GM19035 (cell line): ENCODE data around the gene BMS1.
"Not testable (repeated sequence)": the region's sequence is repeated elsewhere in the genome, so short reads cannot be mapped to it uniquely, and the experiment has no call there.

Experiments used
- ATAC-seq: cut with Tn5 transposase; IDR thresholded peaks from one replicate; pipeline ENCODE4 v1.9.1; 2021; ENCODE audit not compliant: unreplicated experiment

BMS1 gene

GRCh38 chr10:42866115-42866995 lies 83.8 kb downstream of the BMS1 start:
- ATAC-seq: peak; percentile 77

DNA sequence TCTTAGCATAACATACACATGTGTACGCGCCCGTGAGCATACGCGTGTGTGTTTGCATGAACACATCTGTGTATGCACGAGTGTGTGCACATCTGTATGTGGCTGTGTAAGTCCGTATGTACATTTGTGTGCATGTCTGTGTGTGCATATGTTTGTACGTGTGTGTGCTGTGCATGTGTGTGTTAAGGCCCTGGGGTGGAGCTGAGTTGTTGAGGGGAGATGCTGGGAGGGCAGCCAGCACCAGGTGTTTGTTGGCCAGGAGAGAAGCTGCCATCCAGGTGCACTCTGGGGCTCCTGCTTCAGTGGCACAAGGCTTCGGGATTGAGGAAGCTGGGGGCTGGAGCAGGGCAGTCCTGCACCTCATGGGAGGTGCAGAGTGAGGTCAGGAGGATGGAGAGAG lies 85.0 kb downstream of the BMS1 start:
- no peak for ATAC-seq

DNA sequence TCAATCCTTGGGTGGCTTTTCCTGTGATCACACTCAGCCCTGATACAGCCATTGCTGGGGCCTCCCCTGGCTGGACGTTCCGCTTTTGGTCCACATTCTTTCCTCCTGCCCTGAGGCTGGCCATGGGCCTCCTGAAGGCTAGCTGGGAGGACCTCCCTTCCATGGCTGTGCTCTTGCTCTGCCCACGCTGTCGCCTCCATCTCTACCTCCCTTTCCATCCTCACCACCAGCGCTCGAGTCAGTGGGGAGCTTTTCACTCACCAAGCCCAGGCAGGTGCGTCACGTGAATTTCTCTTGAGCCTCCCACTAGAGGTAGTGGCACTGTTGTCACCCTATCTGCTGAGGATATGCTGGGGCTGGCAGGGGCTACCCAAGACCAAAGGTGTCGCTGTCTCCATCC lies 85.9 kb downstream of the BMS1 start:
- no peak for ATAC-seq

DNA sequence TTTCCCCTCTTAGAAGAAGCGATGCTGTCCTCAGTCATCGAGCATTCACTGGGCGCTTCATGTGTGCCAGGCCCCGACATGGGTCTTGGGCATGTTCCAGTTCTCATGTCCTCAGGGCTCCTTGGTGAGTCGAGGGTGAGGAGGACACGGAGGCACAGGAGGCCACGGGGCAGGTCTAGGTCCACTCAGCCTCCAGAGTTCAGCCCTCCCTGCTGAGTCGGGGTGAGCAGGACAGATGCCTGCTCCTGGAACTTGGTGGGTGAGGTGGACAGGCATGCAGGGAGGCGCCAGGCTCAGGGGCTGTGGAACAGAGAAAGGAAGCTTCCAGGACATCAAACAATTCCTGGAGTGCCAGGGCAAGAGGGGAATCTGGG lies 87.4 kb downstream of the BMS1 start:
- no peak for ATAC-seq

GRCh38 chr10:42871138-42871641 lies 88.6 kb downstream of the BMS1 start:
- ATAC-seq: not testable (repeated sequence)

GRCh38 chr10:42871823-42872222 lies 89.2 kb downstream of the BMS1 start:
- ATAC-seq: no peak

DNA sequence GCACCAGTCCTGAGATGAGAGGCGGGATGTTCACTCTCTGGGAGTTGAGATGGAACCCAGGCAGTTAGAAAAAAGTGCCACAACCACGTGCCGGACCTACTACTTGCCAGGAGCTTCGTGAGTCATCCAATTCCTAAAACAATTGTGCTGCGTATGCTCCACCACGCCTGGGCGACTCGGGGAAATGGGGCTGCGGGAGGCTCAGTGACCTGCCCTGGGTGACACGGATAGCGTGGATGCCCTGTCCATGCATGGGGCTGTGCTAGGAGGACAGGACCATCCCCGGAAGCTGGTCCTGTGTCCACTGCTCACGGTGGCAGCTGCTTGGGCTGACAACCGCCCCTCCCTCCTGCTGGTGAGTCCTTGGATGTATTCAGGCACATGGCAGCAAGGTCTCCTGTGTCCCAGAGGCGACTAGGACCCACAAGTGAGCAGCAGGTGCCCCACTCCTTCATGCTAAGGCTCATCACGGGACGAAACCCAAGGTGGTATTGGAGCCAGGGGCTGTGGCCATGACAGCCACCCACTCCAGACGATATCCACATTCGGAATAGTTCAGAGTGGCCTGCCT lies 90.4 kb downstream of the BMS1 start:
- no peak for ATAC-seq

DNA sequence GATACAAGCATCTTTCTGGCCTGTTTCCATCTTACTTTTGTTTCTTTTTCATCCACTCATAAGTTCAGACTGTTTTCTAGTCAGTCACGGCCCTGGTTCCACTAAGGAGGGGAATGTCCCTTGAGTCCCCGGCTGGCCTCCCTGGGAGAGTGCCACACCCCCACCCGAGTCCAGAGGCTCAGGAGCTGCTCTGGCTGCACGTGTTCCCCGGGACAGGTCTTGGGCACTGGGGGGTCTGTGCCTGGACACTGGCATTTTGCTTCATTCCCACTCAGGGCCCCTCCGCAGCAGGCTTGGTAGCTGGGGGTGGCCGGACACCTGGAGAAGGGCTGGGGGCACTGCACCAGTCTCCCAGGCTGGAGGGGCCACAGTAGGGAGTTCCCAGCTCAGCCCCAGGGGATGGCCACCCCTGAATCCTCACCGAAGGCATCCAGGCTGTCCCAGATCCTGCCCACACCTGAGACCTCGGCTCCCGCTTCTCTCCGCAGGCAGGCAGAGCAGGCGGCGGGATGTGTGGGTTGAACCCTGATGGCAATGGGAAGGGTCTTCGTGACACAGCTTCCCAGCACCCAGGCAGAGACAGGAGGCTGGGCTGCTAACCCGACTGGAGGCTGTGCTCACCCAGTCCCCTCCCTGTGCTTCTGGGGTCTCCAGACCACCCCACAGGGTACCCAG lies 92.3 kb downstream of the BMS1 start:
- ATAC-seq: no peak

DNA sequence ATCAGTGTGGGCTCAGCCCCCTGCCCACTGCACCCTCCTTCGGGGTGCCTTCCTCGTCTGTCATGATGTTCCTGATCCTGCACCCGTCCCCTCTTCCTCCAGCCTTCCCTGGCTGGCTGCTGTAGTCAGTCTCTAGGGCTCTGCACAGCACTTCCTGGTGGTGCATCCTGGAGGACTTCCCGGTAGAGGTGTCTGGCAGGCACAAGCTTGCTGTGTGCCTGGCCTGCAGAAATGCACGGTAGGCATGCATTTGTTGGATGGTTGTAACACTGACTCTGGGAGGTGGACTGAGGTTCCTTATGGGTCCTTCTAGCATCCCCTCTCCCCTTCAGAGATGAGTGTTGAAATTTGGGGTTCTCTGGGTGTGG lies 92.8 kb downstream of the BMS1 start:
- no peak for ATAC-seq

- ATAC-seq: no peak
These were observed 93.3 kb downstream of the BMS1 start for GRCh38 chr10:42875798-42876341.

DNA sequence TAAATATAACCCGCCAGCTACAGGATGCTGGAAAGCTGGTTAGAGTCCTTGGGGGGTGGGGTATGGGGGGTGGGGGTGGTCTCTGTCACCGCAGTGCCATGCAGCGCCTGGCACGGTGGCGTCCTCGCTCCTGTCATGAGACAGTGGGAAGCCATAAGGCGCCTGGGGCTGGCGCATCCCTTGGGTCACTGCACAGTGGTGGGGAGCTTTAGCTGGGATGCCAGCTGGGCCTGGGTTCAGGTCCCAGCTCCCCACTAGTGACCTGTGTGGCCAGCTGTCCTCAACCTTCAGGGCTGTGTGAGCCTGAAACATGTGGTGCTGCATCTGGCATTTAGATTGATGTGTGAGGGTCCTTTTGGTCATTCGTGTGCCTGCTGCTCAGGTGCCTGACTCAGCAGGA lies 93.9 kb downstream of the BMS1 start:
- no peak for ATAC-seq

DNA sequence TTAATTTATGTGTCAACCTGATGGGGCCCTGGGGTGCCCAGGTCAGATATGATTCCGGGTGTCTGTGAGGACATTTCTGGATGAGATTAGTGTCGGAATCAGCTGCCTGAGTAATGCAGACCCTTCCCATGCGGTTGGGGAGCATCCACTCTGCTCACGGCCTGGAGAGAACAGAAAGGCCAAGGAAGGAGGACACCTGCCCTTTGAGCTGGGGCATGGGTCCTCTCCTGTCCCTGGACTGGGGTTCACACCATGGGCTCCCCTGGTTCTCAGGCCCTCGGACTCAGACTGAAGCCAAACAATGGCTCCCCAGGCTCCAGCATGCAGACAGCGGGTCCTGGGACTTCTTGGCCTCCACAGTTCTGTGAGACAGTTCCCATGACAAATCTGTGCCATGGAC lies 94.3 kb downstream of the BMS1 start:
- ATAC-seq: no peak

GRCh38 chr10:42877496-42878030 lies 95.0 kb downstream of the BMS1 start:
- no peak for ATAC-seq

- ATAC-seq: no peak
These were observed 95.7 kb downstream of the BMS1 start for GRCh38 chr10:42878134-42878820.

- no peak for ATAC-seq
These were observed 96.2 kb downstream of the BMS1 start for GRCh38 chr10:42878821-42879195.

DNA sequence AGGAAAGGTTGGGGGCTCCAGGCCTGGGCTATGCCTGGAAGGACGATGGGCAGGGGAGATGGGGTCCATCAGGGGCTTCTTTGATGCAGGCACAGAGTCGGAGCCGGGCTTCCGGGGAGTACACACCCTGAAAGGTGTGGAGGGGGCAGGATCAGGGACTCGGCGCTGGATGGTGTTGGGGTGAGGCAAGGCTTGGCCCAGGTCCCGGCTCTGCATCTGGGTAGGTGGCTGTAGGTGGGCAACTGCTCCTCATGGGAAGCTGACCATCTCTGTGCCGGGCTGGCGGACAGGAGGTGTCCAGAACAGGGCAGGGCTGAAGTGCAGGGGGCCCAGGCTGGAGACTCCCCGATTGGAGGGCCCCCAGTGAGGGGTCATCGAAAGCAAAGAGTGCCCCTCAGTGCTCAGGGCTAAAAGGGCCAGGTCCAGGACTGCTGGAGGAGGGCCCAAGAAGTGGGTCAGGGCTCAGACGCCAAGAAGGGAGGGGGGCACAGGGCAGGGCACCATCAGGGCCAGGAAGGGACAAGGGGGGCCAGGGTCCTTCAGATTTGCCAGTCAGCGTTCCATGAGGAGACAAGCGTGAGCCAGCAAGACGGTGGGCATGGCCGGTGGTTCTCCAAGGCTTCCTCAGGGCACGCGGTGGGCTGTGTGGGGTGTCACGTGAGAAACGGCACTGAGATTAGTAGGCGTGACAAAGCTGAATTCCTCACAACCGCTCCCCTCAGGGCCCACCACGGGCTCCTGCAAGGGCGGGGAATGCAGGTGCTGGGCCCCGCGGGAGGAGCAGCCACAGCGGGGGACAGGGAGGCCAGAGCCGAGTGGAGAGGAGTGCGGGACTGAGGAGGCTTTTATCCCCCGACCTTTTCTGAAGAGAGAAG lies 97.0 kb downstream of the BMS1 start:
- no peak for ATAC-seq

DNA sequence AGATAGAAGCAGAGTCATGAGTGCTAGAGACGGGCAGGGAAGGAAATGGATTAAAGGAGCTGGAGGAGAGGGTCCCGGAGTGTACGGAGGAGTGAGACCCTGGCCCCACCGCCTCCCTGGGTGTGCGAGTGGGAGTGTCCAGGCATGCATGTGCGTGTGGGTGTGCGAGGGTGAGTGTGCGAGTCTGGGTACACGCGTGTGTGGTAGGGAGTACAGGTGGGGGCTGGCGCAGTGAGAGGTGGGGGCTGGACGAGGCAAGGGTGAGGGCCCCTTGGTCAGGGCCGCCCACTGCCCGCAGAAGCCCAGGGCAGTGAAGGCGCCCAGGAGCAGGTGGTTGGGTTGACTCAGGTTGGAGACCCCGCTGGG lies 97.6 kb downstream of the BMS1 start:
- ATAC-seq: no peak

DNA sequence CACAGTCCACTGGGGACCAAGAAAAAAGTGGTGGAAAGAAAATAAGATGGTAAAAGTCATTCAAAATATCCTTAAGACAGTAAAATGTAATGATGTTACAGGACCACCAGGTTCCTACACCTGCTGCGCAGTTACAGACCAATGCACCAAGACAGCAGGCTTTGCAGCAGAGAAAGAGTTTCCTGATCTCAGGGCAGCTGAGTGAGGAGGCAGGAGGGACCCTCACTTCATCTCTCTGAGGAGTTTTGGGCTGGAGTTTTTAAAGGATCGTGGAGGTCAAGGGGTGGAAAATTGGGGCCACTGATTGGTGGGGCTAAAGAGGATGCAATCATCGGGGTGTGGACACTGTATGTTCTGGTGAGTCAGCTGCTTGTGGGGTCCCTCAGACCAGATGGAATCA lies 100.0 kb downstream of the BMS1 start:
- no peak for ATAC-seq
